Tracheal epithelial cell (primary cell): ENCODE data around the gene FGF3. TPM values are rescaled to one million over a fixed set of nuclear protein-coding genes. Genes with fewer than 3 reads are reported as not detected.

Experiments
- total RNA-seq: library from RNA; depleted of rRNA; stranded (reverse); fragments of >200 nt; gene quantifications from 2 replicates; pipeline ENCODE4 v1.2.1, GENCODE V29; 2014

The FGF3 gene
- not detected in 2 replicates for total RNA-seq

DNA sequence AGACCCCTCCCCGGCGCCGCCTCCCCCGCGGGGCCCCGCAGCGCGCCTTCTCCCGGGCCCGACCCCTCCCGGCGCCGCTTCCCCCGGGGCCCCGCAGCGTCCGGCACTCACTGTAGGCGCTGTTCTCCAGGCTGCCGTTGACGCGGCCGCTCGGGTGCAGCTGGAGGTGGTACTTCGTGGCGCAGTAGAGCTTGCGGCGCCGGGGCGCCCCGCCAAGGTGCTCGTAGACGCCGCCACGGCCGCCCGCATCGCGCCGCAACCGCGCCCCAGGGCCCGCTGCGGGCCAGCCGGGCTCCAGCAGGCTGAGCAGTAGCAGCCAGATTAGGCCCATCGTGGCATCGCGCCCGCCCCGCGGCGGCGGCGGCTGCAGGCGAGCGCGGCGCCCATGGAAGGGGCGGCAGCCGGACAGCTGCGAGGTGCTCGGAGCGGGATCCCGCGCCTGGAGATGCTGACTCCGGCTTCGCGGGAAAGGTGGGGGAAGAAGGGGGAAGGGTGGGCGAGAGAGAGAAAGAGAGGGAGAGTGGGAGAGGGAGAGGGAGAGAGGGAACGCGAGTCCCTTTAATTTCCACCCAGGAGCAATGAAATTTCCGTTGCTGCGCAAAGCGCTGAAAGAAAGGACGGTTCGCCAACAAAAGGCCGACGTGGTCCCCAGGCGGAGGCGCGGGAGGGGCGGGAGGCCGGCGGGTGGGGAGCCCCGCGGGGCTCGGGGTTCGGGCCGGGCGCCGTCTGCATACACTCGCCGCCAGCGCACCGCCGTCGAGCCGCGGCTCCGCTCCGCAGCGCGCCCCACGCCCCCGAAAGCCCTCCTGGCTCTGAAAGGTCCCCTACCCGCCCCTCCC is at the start of gene FGF3:
Gene FGF3 (minus strand): TSS at position 814 of the 839 bp plus-strand sequence. CDS start 483 bp downstream, at position 331.

DNA sequence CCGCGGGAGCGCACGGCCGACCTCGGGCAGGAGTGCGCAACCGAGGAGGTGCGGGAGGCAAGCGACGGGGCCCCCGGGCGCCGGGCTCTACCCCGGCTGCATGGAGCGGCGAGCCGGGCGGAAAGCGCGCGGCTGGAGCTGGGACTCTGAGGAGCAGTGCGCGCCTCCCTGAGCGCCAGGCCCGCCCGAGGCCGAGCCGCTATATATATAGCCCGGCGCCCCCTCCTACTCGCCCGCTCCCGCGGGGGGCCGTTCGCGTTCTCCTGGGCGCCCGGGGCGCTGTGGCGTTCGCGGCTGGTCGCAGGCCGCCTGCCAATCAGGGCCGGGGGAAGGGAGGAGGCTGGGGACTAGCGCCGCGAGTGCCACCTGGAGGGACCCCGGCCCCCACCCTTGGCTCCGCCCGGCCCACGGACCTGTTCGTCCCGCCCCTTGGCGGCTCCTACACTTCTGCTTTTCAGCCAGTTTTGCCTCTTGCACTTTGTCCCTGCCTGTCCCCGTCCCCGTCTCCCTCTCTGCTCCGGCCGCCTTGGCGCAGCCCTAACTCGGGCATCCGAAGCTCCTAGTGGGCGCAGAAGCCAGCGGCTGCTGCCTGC is 44.0 kb downstream of the FGF3 start, which contains the start of gene FGF4:
Gene FGF4 (minus strand): TSS at position 179 of the 593 bp plus-strand sequence. CDS start 257 bp downstream, outside the sequence.

Other genes starting within 250 kb of the FGF3 start
- gene CCND1, start 178.3 kb downstream of the FGF3 start, total RNA-seq: 350 and 427 TPM in 2 replicates
- 12.6 and 16.6 TPM in 2 replicates for gene LTO1, start 144.1 kb downstream of the FGF3 start, total RNA-seq
- gene FGF19, start 115.4 kb downstream of the FGF3 start, total RNA-seq: not detected in 2 replicates
- gene FGF4, start 44.1 kb downstream of the FGF3 start, total RNA-seq: not detected in 2 replicates